Liver (tissue), 9 donors: ENCODE results near the gene DNAH6. TPM values are rescaled to one million over a fixed set of nuclear protein-coding genes. Genes with fewer than 3 reads are reported as not detected.

Experiments
- DNase-seq: peaks from one replicate; pipeline ENCODE4 v3.0.0-alpha.2; 2017; ENCODE audit warnings: low spot score
- H3K27ac ChIP-seq, 2 donors: one replicate each; pipeline ENCODE4 v1.7.0; 2013; ENCODE audit warnings: inconsistent platforms in 2 of 2, low read length in 2 of 2, control low read depth in 1 of 2, low read depth in 1 of 2, mild to moderate bottlenecking in 1 of 2
- H3K27me3 ChIP-seq, 4 donors: one replicate each; pipeline versions ENCODE4 v1.6.1 to v1.7.0; 2013; ENCODE audit warnings: low read length in 3 of 4, inconsistent platforms in 1 of 4, mild to moderate bottlenecking in 1 of 4, moderate library complexity in 1 of 4; ENCODE audit not compliant: control insufficient read depth in 4 of 4, insufficient read depth in 4 of 4
- H3K36me3 ChIP-seq, 4 donors: one replicate each; pipeline versions ENCODE4 v1.6.1 to v1.7.0; 2013; ENCODE audit warnings: low read length in 3 of 4, mild to moderate bottlenecking in 3 of 4, low read depth in 1 of 4, moderate library complexity in 1 of 4; ENCODE audit not compliant: control insufficient read depth in 4 of 4, insufficient read depth in 3 of 4
- H3K4me1 ChIP-seq, 4 donors: one replicate each; pipeline versions ENCODE4 v1.6.1 to v1.7.0; 2013; ENCODE audit warnings: low read length in 3 of 4, mild to moderate bottlenecking in 3 of 4, moderate library complexity in 1 of 4; ENCODE audit not compliant: control insufficient read depth in 4 of 4, insufficient read depth in 4 of 4
- H3K4me3 ChIP-seq, 3 donors: one replicate each; pipeline versions ENCODE4 v1.6.1 to v1.7.0; 2013; ENCODE audit warnings: low read length in 3 of 3, control low read depth in 1 of 3, low read depth in 1 of 3, mild to moderate bottlenecking in 1 of 3
- H3K9ac ChIP-seq, 2 donors: one replicate each; pipeline ENCODE4 v1.7.0; 2013; ENCODE audit warnings: low read length in 2 of 2, mild to moderate bottlenecking in 2 of 2, moderate library complexity in 2 of 2, control low read depth in 1 of 2, low read depth in 1 of 2
- H3K9me3 ChIP-seq, 4 donors: one replicate each; pipeline versions ENCODE4 v1.6.1 to v1.7.0; 2013; ENCODE audit warnings: low read length in 3 of 4; ENCODE audit not compliant: control insufficient read depth in 4 of 4
- ATF3 ChIP-seq: IDR thresholded peaks from 2 replicates; pipeline ENCODE4 v1.6.1; 2016; ENCODE audit warnings: antibody characterized with exemption
- CTCF ChIP-seq: fragments of 150-350 bp; IDR thresholded peaks from 2 replicates; pipeline ENCODE4 v1.5.1; 2017; ENCODE audit warnings: improper control_type of control experiment, low read depth, low read length; ENCODE audit not compliant: missing input control
- EGR1 ChIP-seq, 2 donors: IDR thresholded peaks; 2 replicates each; pipeline ENCODE4 v1.6.1; 2016 to 2018; ENCODE audit warnings: antibody characterized with exemption in 2 of 2, low read depth in 2 of 2
- FOXA1 ChIP-seq: IDR thresholded peaks from 2 replicates; pipeline ENCODE4 v1.6.1; 2016; ENCODE audit warnings: antibody characterized with exemption
- FOXA2 ChIP-seq: IDR thresholded peaks from 2 replicates; pipeline ENCODE4 v1.6.1; 2016; ENCODE audit warnings: antibody characterized with exemption
- GABPA ChIP-seq, 2 donors: IDR thresholded peaks in 1 of 2; conservative IDR thresholded peaks in 1 of 2; 2 replicates each; pipeline ENCODE4 v1.6.1; 2016; ENCODE audit warnings: antibody characterized with exemption in 2 of 2, mild to moderate bottlenecking in 1 of 2, moderate library complexity in 1 of 2
- HNF4A ChIP-seq, 2 donors: conservative IDR thresholded peaks; 2 replicates each; pipeline ENCODE4 v1.6.1; 2016; ENCODE audit warnings: antibody characterized with exemption in 2 of 2, mild to moderate bottlenecking in 2 of 2
- HNF4G ChIP-seq: IDR thresholded peaks from 2 replicates; pipeline ENCODE4 v1.6.1; 2016; ENCODE audit warnings: antibody characterized with exemption
- MAX ChIP-seq: IDR thresholded peaks from 2 replicates; pipeline ENCODE4 v1.6.1; 2016; ENCODE audit warnings: antibody characterized with exemption
- NR2F2 ChIP-seq: IDR thresholded peaks from 2 replicates; pipeline ENCODE4 v1.6.1; 2016; ENCODE audit warnings: antibody characterized with exemption
- RAD21 ChIP-seq, 2 donors: IDR thresholded peaks; 2 replicates each; pipeline ENCODE4 v1.6.1; 2016; ENCODE audit warnings: antibody characterized with exemption in 2 of 2, mild to moderate bottlenecking in 2 of 2
- RXRA ChIP-seq, 2 donors: IDR thresholded peaks; 2 replicates each; pipeline ENCODE4 v1.6.1; 2017 to 2018; ENCODE audit warnings: antibody characterized with exemption in 2 of 2, mild to moderate bottlenecking in 1 of 2
- SP1 ChIP-seq: IDR thresholded peaks from 2 replicates; pipeline ENCODE4 v1.6.1; 2018; ENCODE audit warnings: antibody characterized with exemption, mild to moderate bottlenecking
- TAF1 ChIP-seq: conservative IDR thresholded peaks from 2 replicates; pipeline ENCODE4 v1.6.1; 2016; ENCODE audit warnings: antibody characterized with exemption, mild to moderate bottlenecking
- YY1 ChIP-seq: IDR thresholded peaks from 2 replicates; pipeline ENCODE4 v1.6.1; 2016; ENCODE audit warnings: antibody characterized with exemption, mild to moderate bottlenecking
- ZBTB33 ChIP-seq: IDR thresholded peaks from 2 replicates; pipeline ENCODE4 v1.6.1; 2016; ENCODE audit warnings: antibody characterized with exemption
- WGBS: extraction: QIAGEN DNeasy Blood & Tissue Kit; methylation state at CpG from one replicate; pipeline ENCODE4 v1.1.7; 2013; 5-methylcytosine and 5-hydroxymethylcytosine counted together
- polyA plus RNA-seq, 2 donors: library from polyadenylated mRNA; stranded (reverse) in 1 of 2; unstranded in 1 of 2; fragments of 200-250 nt in 1 of 2; fragments of >200 nt in 1 of 2; fragmentation: Nextera tagmentation in 1 of 2; extraction: Ambion mirVana in 1 of 2; gene quantifications; one replicate each; pipeline versions ENCODE4 v1.2.1 to v1.2.3, GENCODE V29; 2013 to 2015
- total RNA-seq, 2 donors: library from RNA; depleted of rRNA; stranded (reverse); fragments of >200 nt; gene quantifications; one replicate each; pipeline ENCODE4 v1.2.3, GENCODE V29; 2014
- donor health status: healthy.
- donor health status: healthy.
- donor health status: healthy.
- donor health status: healthy.
- donor health status: healthy.

DNAH6 gene
- total and polyA plus RNA-seq, 4 donors = 0.32 to 1.6 (median 0.59) TPM

GRCh38 chr2:84741182-84741822 lies 225.0 kb downstream of the DNAH6 start:
- DNase-seq = no peak
- 81% methylated on average over 3 of the region's 3 CpGs for WGBS
- H3K27me3 ChIP-seq = no peaks in the 10 kb centered on the region
- TF ChIP-seq NR2F2 (no peak), CTCF (peak; percentile 11), RXRA (IDR thresholded peaks at IDR 0.05) (no peak), MAX (no peak), RAD21 (IDR thresholded peaks at IDR 0.05) (peak; percentile 29 to 51)
- H3K27ac ChIP-seq = no peak overlapping the region
- no peaks in the 10 kb centered on the region for H3K36me3 ChIP-seq
- no peak overlapping the region for H3K4me3 ChIP-seq
- no peak overlapping the region for H3K9ac ChIP-seq
- no peaks in the 10 kb centered on the region for H3K4me1 ChIP-seq
- no peaks in the 10 kb centered on the region for H3K9me3 ChIP-seq

- Histone ChIP-seq H3K9ac (no peak overlapping the region), H3K27me3 (no peaks in the 10 kb centered on the region), H3K9me3 (no peaks in the 10 kb centered on the region), H3K4me1 (no peaks in the 10 kb centered on the region), H3K27ac (no peak overlapping the region), H3K4me3 (no peak overlapping the region), H3K36me3 (no peaks in the 10 kb centered on the region)
- no peak for DNase-seq
- TF ChIP-seq GABPA (IDR thresholded peaks at IDR 0.05 in 1 of 2, conservative IDR thresholded peaks at IDR 0.05 in 1 of 2) (no peak), FOXA1 (no peak), YY1 (no peak), RXRA (IDR thresholded peaks at IDR 0.05) (no peak), HNF4A (conservative IDR thresholded peaks at IDR 0.05) (no peak), NR2F2 (no peak), SP1 (no peak), ATF3 (no peak), FOXA2 (no peak), TAF1 (no peak), HNF4G (no peak), EGR1 (IDR thresholded peaks at IDR 0.05; ENCODE audit: low read depth in 2 of 2) (no peak), ZBTB33 (no peak)
These were observed 232.0 kb downstream of the DNAH6 start for GRCh38 chr2:84748341-84748740.

- H3K9ac ChIP-seq = no peak overlapping the region
These were observed 233.1 kb downstream of the DNAH6 start for GRCh38 chr2:84749442-84749841.

More at GRCh38 chr2:84749442-84749841, 233.1 kb downstream of the DNAH6 start:
- Histone ChIP-seq H3K4me3 (no peak overlapping the region), H3K36me3 (no peaks in the 10 kb centered on the region), H3K27me3 (no peaks in the 10 kb centered on the region), H3K9me3 (no peaks in the 10 kb centered on the region), H3K4me1 (no peaks in the 10 kb centered on the region), H3K27ac (no peak overlapping the region)
- no peak for DNase-seq
- TF ChIP-seq EGR1 (IDR thresholded peaks at IDR 0.05; ENCODE audit: low read depth in 2 of 2) (no peak), ATF3 (no peak), HNF4A (conservative IDR thresholded peaks at IDR 0.05) (peak in 1 of 2 donors; percentile 35), RXRA (IDR thresholded peaks at IDR 0.05) (peak in 1 of 2 donors; percentile 16)
